ENCODE measurements around the gene ASPRV1.

Gene ASPRV1

DNA sequence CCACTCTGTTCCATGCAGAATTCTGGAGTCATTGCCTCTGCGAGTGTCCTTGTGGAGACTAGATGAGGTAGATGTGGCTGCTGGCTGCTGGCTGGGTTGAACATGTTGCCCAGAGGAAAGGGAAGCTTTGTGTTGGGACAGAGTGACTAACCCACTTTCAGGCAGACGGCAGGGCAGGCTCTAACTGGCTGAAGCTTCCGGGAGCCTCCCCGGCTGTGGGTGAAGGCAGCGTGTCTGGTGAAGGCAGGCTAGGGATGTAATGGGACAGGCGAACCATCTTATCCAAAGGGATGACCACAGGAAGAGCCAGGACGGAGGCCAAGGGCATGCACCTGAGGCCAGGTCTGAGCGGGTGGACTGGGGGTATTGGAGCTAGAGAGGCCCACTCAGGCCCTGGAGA, 16.0 kb downstream of the ASPRV1 start:
- peaks cover 10% of the 10 kb centered on the region for H3K4me1 ChIP-seq (ENCODE audit: control insufficient read depth, insufficient read depth, low read length)
- H3K36me3 ChIP-seq (ENCODE audit: control insufficient read depth, insufficient read depth, low read length, severe bottlenecking), result peaks cover 30% of the 10 kb centered on the region
- H3K4me3 ChIP-seq (ENCODE audit: low read length), result no peak overlapping the region
- no peaks in the 10 kb centered on the region for H3K9me3 ChIP-seq (ENCODE audit: control insufficient read depth, low read length)
- no peak for DNase-seq (ENCODE audit: low read depth)
- H3K27me3 ChIP-seq (replicated peaks; ENCODE audit: control insufficient read depth, insufficient read depth, low read length), result no peaks in the 10 kb centered on the region
- H3K9ac ChIP-seq (ENCODE audit: low read length), result no peak overlapping the region

DNA sequence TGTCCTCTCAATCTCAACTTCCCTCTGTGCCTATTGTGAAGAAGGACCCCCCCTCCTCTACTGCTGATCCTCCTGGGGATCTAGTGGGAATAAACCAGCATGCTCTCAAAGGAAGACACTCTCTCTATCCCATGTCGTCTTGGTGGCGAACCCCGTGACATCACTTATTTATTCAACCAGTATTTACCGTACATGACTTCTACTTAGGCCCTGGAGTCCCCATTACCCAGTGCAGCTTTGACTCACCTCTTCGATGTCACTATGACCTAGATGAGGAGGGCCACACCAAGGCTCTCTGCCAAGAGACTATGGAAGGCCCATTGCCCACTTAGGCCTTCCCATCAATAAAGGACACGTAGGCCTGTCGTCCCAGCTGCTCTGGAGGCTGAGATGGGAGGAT, 16.7 kb downstream of the ASPRV1 start:
- H3K36me3 ChIP-seq (ENCODE audit: control insufficient read depth, insufficient read depth, low read length, severe bottlenecking), result peaks cover 37% of the 10 kb centered on the region

GRCh38 chr2:69943843-69944525, 17.4 kb downstream of the ASPRV1 start:
- DNase-seq (ENCODE audit: low read depth), result no peak
- peaks cover 45% of the 10 kb centered on the region for H3K36me3 ChIP-seq (ENCODE audit: control insufficient read depth, insufficient read depth, low read length, severe bottlenecking)
- H3K27me3 ChIP-seq (replicated peaks; ENCODE audit: control insufficient read depth, insufficient read depth, low read length), result no peaks in the 10 kb centered on the region
- no peaks in the 10 kb centered on the region for H3K9me3 ChIP-seq (ENCODE audit: control insufficient read depth, low read length)
- H3K4me3 ChIP-seq (ENCODE audit: low read length), result no peak overlapping the region
- H3K4me1 ChIP-seq (ENCODE audit: control insufficient read depth, insufficient read depth, low read length), result peaks cover 15% of the 10 kb centered on the region
- H3K9ac ChIP-seq (ENCODE audit: low read length), result no peak overlapping the region

More for the DNA sequence above, 16.7 kb downstream of the ASPRV1 start:
- H3K4me3 ChIP-seq (ENCODE audit: low read length), result no peak overlapping the region
- no peak overlapping the region for H3K9ac ChIP-seq (ENCODE audit: low read length)
- H3K9me3 ChIP-seq (ENCODE audit: control insufficient read depth, low read length), result no peaks in the 10 kb centered on the region
- no peak for DNase-seq (ENCODE audit: low read depth)
- H3K4me1 ChIP-seq (ENCODE audit: control insufficient read depth, insufficient read depth, low read length), result peaks cover 15% of the 10 kb centered on the region
- no peaks in the 10 kb centered on the region for H3K27me3 ChIP-seq (replicated peaks; ENCODE audit: control insufficient read depth, insufficient read depth, low read length)

- no peak overlapping the region for H3K4me3 ChIP-seq (ENCODE audit: low read length)
- H3K9me3 ChIP-seq (ENCODE audit: control insufficient read depth, low read length), result no peaks in the 10 kb centered on the region
- no peak for DNase-seq (ENCODE audit: low read depth)
- no peaks in the 10 kb centered on the region for H3K27me3 ChIP-seq (replicated peaks; ENCODE audit: control insufficient read depth, insufficient read depth, low read length)
- H3K9ac ChIP-seq (ENCODE audit: low read length), result no peak overlapping the region
- H3K4me1 ChIP-seq (ENCODE audit: control insufficient read depth, insufficient read depth, low read length), result peaks cover 11% of the 10 kb centered on the region
- H3K36me3 ChIP-seq (ENCODE audit: control insufficient read depth, insufficient read depth, low read length, severe bottlenecking), result peaks cover 52% of the 10 kb centered on the region
Observed at GRCh38 chr2:69943000-69943842, 18.2 kb downstream of the ASPRV1 start.

GRCh38 chr2:69940691-69941090, 20.7 kb downstream of the ASPRV1 start:
- no peak overlapping the region for H3K9ac ChIP-seq (ENCODE audit: low read length)
- no peaks in the 10 kb centered on the region for H3K9me3 ChIP-seq (ENCODE audit: control insufficient read depth, low read length)
- H3K4me1 ChIP-seq (ENCODE audit: control insufficient read depth, insufficient read depth, low read length), result peaks cover 4% of the 10 kb centered on the region
- no peak overlapping the region for H3K4me3 ChIP-seq (ENCODE audit: low read length)
- H3K36me3 ChIP-seq (ENCODE audit: control insufficient read depth, insufficient read depth, low read length, severe bottlenecking), result peaks cover 78% of the 10 kb centered on the region
- no peaks in the 10 kb centered on the region for H3K27me3 ChIP-seq (replicated peaks; ENCODE audit: control insufficient read depth, insufficient read depth, low read length)
- no peak for DNase-seq (ENCODE audit: low read depth)

DNA sequence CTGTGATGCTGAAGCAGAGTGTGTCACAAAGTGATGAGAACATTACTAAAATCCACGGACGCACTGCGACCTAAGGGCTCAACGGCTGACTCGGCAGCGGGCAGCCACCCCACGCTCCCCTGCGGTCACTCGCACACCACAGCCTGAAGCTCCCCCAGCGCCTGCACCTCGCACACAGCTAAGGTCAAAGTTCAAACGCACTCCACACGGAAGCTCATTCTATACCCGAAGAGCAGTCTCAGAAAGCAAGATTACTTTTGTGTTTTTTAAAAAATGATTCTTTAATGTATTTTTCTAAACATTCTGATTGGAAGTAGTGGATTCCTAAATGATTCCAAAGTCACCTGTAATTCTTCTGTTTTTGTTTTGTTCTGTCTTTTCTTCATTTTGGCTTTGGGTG, 21.7 kb downstream of the ASPRV1 start:
- DNase-seq (ENCODE audit: low read depth), result no peak
- H3K27me3 ChIP-seq (replicated peaks; ENCODE audit: control insufficient read depth, insufficient read depth, low read length), result no peaks in the 10 kb centered on the region
- H3K9me3 ChIP-seq (ENCODE audit: control insufficient read depth, low read length), result no peaks in the 10 kb centered on the region
- H3K9ac ChIP-seq (ENCODE audit: low read length), result no peak overlapping the region
- H3K4me1 ChIP-seq (ENCODE audit: control insufficient read depth, insufficient read depth, low read length), result peaks cover 9% of the 10 kb centered on the region
- no peak overlapping the region for H3K4me3 ChIP-seq (ENCODE audit: low read length)
- H3K36me3 ChIP-seq (ENCODE audit: control insufficient read depth, insufficient read depth, low read length, severe bottlenecking), result peaks cover 82% of the 10 kb centered on the region

DNA sequence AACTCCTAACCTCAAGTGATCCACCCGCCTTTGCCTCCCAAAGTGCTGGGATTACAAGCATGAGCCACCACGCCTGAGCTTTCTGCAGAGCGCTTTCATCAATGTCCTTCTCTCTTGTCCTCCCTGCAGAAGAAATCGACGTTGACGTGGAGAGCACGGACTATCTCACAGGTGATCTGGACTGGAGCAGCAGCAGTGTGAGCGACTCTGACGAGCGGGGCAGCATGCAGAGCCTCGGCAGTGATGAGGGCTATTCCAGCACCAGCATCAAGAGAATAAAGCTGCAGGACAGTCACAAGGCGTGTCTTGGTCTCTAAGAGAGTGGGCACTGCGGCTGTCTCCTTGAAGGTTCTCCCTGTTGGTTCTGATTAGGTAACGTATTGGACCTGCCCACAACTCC, 23.5 kb downstream of the ASPRV1 start:
- Histone ChIP-seq H3K9me3 (ENCODE audit: control insufficient read depth, low read length) (no peaks in the 10 kb centered on the region), H3K36me3 (ENCODE audit: control insufficient read depth, insufficient read depth, low read length, severe bottlenecking) (peaks cover 74% of the 10 kb centered on the region), H3K4me3 (ENCODE audit: low read length) (no peak overlapping the region), H3K4me1 (ENCODE audit: control insufficient read depth, insufficient read depth, low read length) (peaks cover 25% of the 10 kb centered on the region), H3K9ac (ENCODE audit: low read length) (no peak overlapping the region), H3K27me3 (replicated peaks; ENCODE audit: control insufficient read depth, insufficient read depth, low read length) (no peaks in the 10 kb centered on the region)
- no peak for DNase-seq (ENCODE audit: low read depth)

GRCh38 chr2:69936906-69937305, 24.5 kb downstream of the ASPRV1 start:
- Histone ChIP-seq H3K4me3 (ENCODE audit: low read length) (no peak overlapping the region), H3K4me1 (ENCODE audit: control insufficient read depth, insufficient read depth, low read length) (peaks cover 25% of the 10 kb centered on the region), H3K36me3 (ENCODE audit: control insufficient read depth, insufficient read depth, low read length, severe bottlenecking) (peaks cover 63% of the 10 kb centered on the region), H3K27me3 (replicated peaks; ENCODE audit: control insufficient read depth, insufficient read depth, low read length) (no peaks in the 10 kb centered on the region), H3K9me3 (ENCODE audit: control insufficient read depth, low read length) (no peaks in the 10 kb centered on the region), H3K9ac (ENCODE audit: low read length) (no peak overlapping the region)
- DNase-seq (ENCODE audit: low read depth), result no peak

DNA sequence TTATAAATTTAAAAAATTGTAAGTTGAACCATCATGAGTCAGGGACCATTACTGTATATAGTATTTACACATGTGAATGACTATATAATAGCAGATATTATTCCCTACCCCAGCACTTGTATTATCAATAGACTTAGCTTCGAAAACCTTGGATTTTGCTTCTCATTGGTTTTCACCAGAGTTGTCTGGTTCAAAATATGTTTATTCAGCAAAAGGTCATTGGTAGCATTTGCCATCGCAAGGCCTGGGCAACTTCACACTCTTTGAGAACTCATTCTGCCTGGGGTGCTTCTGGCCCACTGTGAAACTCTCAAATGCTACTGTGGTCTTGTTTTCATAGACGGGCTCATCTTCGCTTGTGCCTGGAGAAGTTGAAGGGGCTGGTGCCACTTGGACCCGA, 26.4 kb downstream of the ASPRV1 start:
- Histone ChIP-seq H3K27me3 (replicated peaks; ENCODE audit: control insufficient read depth, insufficient read depth, low read length) (no peaks in the 10 kb centered on the region), H3K36me3 (ENCODE audit: control insufficient read depth, insufficient read depth, low read length, severe bottlenecking) (peaks cover 55% of the 10 kb centered on the region), H3K4me1 (ENCODE audit: control insufficient read depth, insufficient read depth, low read length) (peaks cover 21% of the 10 kb centered on the region), H3K4me3 (ENCODE audit: low read length) (no peak overlapping the region), H3K9me3 (ENCODE audit: control insufficient read depth, low read length) (no peaks in the 10 kb centered on the region), H3K9ac (ENCODE audit: low read length) (peak overlapping the region; percentile 73)
- DNase-seq (ENCODE audit: low read depth), result no peak

GRCh38 chr2:69934614-69934908, 26.9 kb downstream of the ASPRV1 start:
- peak overlapping the region; percentile 69 for H3K4me3 ChIP-seq (ENCODE audit: low read length)
- no peaks in the 10 kb centered on the region for H3K27me3 ChIP-seq (replicated peaks; ENCODE audit: control insufficient read depth, insufficient read depth, low read length)

GRCh38 chr2:69933839-69934613, 27.4 kb downstream of the ASPRV1 start:
- DNase-seq (ENCODE audit: low read depth), result peak; percentile 88
- H3K9ac ChIP-seq (ENCODE audit: low read length), result peak overlapping the region; percentile 73
- peaks cover 21% of the 10 kb centered on the region for H3K4me1 ChIP-seq (ENCODE audit: control insufficient read depth, insufficient read depth, low read length)
- peak overlapping the region; percentile 69 for H3K4me3 ChIP-seq (ENCODE audit: low read length)
- no peaks in the 10 kb centered on the region for H3K27me3 ChIP-seq (replicated peaks; ENCODE audit: control insufficient read depth, insufficient read depth, low read length)
- peaks cover 48% of the 10 kb centered on the region for H3K36me3 ChIP-seq (ENCODE audit: control insufficient read depth, insufficient read depth, low read length, severe bottlenecking)
- no peaks in the 10 kb centered on the region for H3K9me3 ChIP-seq (ENCODE audit: control insufficient read depth, low read length)

More at GRCh38 chr2:69934614-69934908, 26.9 kb downstream of the ASPRV1 start:
- Histone ChIP-seq H3K4me1 (ENCODE audit: control insufficient read depth, insufficient read depth, low read length) (peaks cover 21% of the 10 kb centered on the region), H3K9ac (ENCODE audit: low read length) (peak overlapping the region; percentile 73), H3K9me3 (ENCODE audit: control insufficient read depth, low read length) (no peaks in the 10 kb centered on the region), H3K36me3 (ENCODE audit: control insufficient read depth, insufficient read depth, low read length, severe bottlenecking) (peaks cover 51% of the 10 kb centered on the region)
- no peak for DNase-seq (ENCODE audit: low read depth)

Measured in adipocyte (in vitro differentiated cells).